SK-N-MC (cell line): ENCODE data around the gene LENEP.

ENCODE experiments used
- DNase-seq: peaks from one replicate; pipeline ENCODE4 v3.0.0-alpha.2; 2011; ENCODE audit warnings: low read depth, low spot score
- H3K27ac ChIP-seq: fragments of 200-600 bp; sonication (generic); 2 replicates; pipeline ENCODE4 v1.5.1; 2016; ENCODE audit warnings: mixed run types
- H3K36me3 ChIP-seq: fragments of 200-600 bp; sonication (generic); 2 replicates; pipeline ENCODE4 v1.6.1; 2017; ENCODE audit warnings: antibody characterized with exemption, low read length, mixed read lengths; ENCODE audit not compliant: insufficient read depth
- H3K4me3 ChIP-seq: fragments of 200-600 bp; sonication (generic); 2 replicates; pipeline ENCODE4 v1.5.1; 2016
- H3K9ac ChIP-seq: fragments of 200-600 bp; sonication (generic); 2 replicates; pipeline ENCODE4 v1.8.0; 2017; ENCODE audit warnings: mixed run types, mixed read lengths; ENCODE audit not compliant: insufficient read length
- H3K9me3 ChIP-seq: fragments of 200-600 bp; sonication (generic); 2 replicates; pipeline ENCODE4 v1.6.1; 2017; ENCODE audit warnings: low read depth, mild to moderate bottlenecking, antibody characterized with exemption, low read length, moderate library complexity, mixed read lengths
- EZH2 ChIP-seq: fragments of 200-600 bp; sonication (generic); IDR thresholded peaks from one replicate; pipeline ENCODE4 v1.6.1; 2017; ENCODE audit warnings: antibody characterized with exemption
- FOXP2 ChIP-seq: optimal IDR thresholded peaks from 2 replicates; pipeline ENCODE3; 2011; ENCODE audit warnings: mild to moderate bottlenecking, moderate library complexity; ENCODE audit not compliant: insufficient read depth; ENCODE audit errors: extremely low read length, control extremely low read depth
- POLR2AphosphoS5 ChIP-seq: IDR thresholded peaks from 2 replicates; pipeline ENCODE4 v1.6.1; 2012; ENCODE audit warnings: mild to moderate bottlenecking, low read depth, low read length, borderline replicate concordance

The LENEP gene

GRCh38 chr1:154958681-154959425 is 34.5 kb upstream of the LENEP start:
- Histone ChIP-seq H3K4me3 (no peak overlapping the region), H3K9ac (no peak overlapping the region), H3K9me3 (no peaks in the 10 kb centered on the region), H3K36me3 (peaks cover 25% of the 10 kb centered on the region), H3K27ac (no peak overlapping the region)
- no peak for DNase-seq
- TF ChIP-seq POLR2AphosphoS5: no peak
- TF ChIP-seq EZH2: no peak
- no peak for TF ChIP-seq FOXP2

DNA sequence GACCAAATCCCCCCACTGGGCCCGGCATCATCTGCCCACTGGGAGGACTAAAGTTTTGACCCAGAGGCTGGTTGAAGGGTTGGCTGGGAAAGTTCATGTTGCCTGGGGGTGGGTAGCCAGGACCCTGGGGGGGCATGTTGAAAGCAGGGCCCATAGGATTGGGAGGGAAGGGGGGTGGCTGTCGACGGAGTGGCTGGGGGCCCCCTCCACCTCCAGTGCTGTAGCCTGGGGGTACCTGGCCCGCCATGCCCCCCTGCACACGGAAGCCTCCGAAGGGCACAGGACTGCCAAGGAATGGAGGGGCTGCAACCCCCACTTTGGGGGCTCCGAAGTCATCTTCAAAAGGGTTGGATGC is 34.0 kb upstream of the LENEP start:
- Histone ChIP-seq H3K36me3 (peaks cover 30% of the 10 kb centered on the region), H3K4me3 (no peak overlapping the region), H3K9ac (no peak overlapping the region), H3K27ac (no peak overlapping the region), H3K9me3 (no peaks in the 10 kb centered on the region)
- DNase-seq: no peak
- TF ChIP-seq FOXP2: no peak
- no peak for TF ChIP-seq EZH2

GRCh38 chr1:154960446-154961136 is 32.8 kb upstream of the LENEP start:
- peaks cover 39% of the 10 kb centered on the region for H3K36me3 ChIP-seq
- peak overlapping the region; percentile 97 for H3K9ac ChIP-seq
- TF ChIP-seq POLR2AphosphoS5: no peak
- TF ChIP-seq EZH2: no peak
- TF ChIP-seq FOXP2: no peak

GRCh38 chr1:154961207-154962155 is 31.9 kb upstream of the LENEP start, which contains the start of gene PYGO2:
Gene PYGO2 (minus strand): TSS chr1:154961782. CDS start chr1:154961576, 206 bp downstream.
- TF ChIP-seq POLR2AphosphoS5 (peak; percentile 92), FOXP2 (no peak)
- Histone ChIP-seq H3K27ac (peak within 1 kb of the TSS; percentile 95), H3K9me3 (no peaks in the 10 kb centered on the region), H3K4me3 (peak within 1 kb of the TSS; percentile 93), H3K36me3 (peaks cover 48% of the 10 kb centered on the region), H3K9ac (peak within 1 kb of the TSS; percentile 97)
- DNase-seq: no peak

More at GRCh38 chr1:154960446-154961136, 32.8 kb upstream of the LENEP start:
- Histone ChIP-seq H3K27ac (peak overlapping the region; percentile 42; the same call in 1 of the 2 replicates), H3K9me3 (no peaks in the 10 kb centered on the region), H3K4me3 (peak overlapping the region; percentile 93)
- DNase-seq: no peak

GRCh38 chr1:154962156-154962749 is 31.1 kb upstream of the LENEP start:
- peak overlapping the region; percentile 93 for H3K4me3 ChIP-seq
- DNase-seq: no peak
- H3K9ac ChIP-seq: peak overlapping the region; percentile 97
- H3K9me3 ChIP-seq: no peaks in the 10 kb centered on the region
- peaks cover 56% of the 10 kb centered on the region for H3K36me3 ChIP-seq
- TF ChIP-seq FOXP2: no peak
- TF ChIP-seq POLR2AphosphoS5: no peak; the same call in 1 of the 2 replicates
- TF ChIP-seq EZH2: no peak
- peak overlapping the region; percentile 95 for H3K27ac ChIP-seq

DNA sequence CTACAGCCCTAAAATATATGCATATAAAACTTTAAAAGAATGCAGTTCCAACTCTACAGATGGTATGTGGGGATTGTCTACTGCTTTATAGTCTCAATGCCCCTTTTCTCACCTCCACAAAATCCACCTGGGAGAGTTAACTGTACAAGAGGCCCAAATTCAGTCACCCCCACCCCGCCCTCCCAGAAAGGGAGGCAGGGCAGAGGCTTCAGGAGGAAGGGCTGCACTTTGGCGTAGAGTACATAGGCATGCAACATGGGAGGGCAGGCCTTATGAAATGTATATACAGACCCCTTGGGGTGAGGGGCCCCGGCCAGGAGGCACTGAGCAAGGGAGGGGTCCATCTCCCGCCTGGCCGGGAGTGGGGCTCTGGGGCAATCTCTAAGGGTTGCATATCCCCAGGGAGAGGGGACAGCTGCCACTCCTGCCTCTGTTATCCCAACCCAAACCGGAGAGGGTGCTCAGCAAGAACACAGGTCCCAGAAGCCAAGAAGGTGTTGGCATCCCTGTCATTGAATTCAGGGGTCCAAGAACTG is 30.5 kb upstream of the LENEP start:
- Histone ChIP-seq H3K36me3 (peaks cover 62% of the 10 kb centered on the region), H3K9ac (peak overlapping the region; percentile 97), H3K4me3 (peak overlapping the region; percentile 93), H3K9me3 (no peaks in the 10 kb centered on the region), H3K27ac (peak overlapping the region; percentile 95)
- DNase-seq: no peak
- TF ChIP-seq FOXP2 (no peak), POLR2AphosphoS5 (no peak), EZH2 (no peak)

DNA sequence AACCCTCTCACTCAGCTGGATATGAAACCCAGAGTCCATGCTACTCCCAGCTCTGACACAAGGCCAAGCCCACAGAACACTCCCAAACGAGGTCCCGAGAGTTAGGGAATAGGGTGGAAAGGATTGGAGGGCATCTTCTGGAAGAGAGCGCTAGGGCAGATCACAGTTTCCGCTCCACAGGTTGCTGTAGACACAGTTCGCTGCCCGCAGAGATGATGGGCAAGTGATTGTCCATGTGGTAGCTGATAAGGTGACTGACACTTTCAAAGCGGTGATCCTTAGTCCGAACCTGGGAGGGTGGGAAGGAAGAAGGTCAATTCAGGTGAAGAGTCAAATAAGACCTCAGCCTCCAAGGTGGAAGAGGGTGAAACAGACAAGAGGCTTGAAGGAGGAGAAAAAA is 29.7 kb upstream of the LENEP start:
- H3K36me3 ChIP-seq: peaks cover 64% of the 10 kb centered on the region
- no peak overlapping the region for H3K9ac ChIP-seq

More for the DNA sequence above, 29.7 kb upstream of the LENEP start:
- no peak for TF ChIP-seq FOXP2
- peak; percentile 5; the same call in 1 of the 2 replicates for TF ChIP-seq POLR2AphosphoS5
- Histone ChIP-seq H3K4me3 (no peak overlapping the region), H3K27ac (0 out of 2 replicates have a peak overlapping the region, but pooled peaks have one; percentile 19), H3K9me3 (no peaks in the 10 kb centered on the region)
- DNase-seq: no peak
